GM12878 (cell line): ENCODE data around the gene IL17RA. TPM values are rescaled to one million over a fixed set of nuclear protein-coding genes. Genes with fewer than 3 reads are reported as not detected.
A peak's percentile ranks its signal among the peaks of the same experiment; 100 is the strongest.

Experiments
- ATF2 ChIP-seq: IDR thresholded peaks from 2 replicates; pipeline ENCODE4 v1.6.1; 2012; ENCODE audit warnings: low read length, inconsistent platforms
- ATF7 ChIP-seq: fragments of 450-650 bp; IDR thresholded peaks from 2 replicates; pipeline ENCODE4 v1.6.1; 2016; ENCODE audit warnings: low read depth, mild to moderate bottlenecking
- CBFB ChIP-seq: IDR thresholded peaks from 2 replicates; pipeline ENCODE4 v1.6.1; 2016; ENCODE audit warnings: antibody characterized with exemption, low read depth
- CEBPB ChIP-seq, 2 experiments: fragments of 150-350 bp in 1 of 2; IDR thresholded peaks; 2 replicates each; pipeline ENCODE4 v1.6.1; 2012 to 2014; ENCODE audit warnings: low read depth in 2 of 2, low read length in 2 of 2, borderline replicate concordance in 1 of 2, inconsistent platforms in 1 of 2
- CREM ChIP-seq: IDR thresholded peaks from 2 replicates; pipeline ENCODE4 v1.6.1; 2014; ENCODE audit warnings: antibody characterized with exemption, low read depth
- GATAD2B ChIP-seq: fragments of 450-650 bp; conservative IDR thresholded peaks from 2 replicates; pipeline ENCODE4 v1.6.1; 2017; ENCODE audit warnings: low read depth, mild to moderate bottlenecking, moderate library complexity
- HCFC1 ChIP-seq: fragments of 150-350 bp; IDR thresholded peaks from 2 replicates; pipeline ENCODE4 v1.6.1; 2014; ENCODE audit warnings: low read length
- IKZF1 ChIP-seq: fragments of 450-650 bp; conservative IDR thresholded peaks from 2 replicates; pipeline ENCODE4 v1.6.1; 2017; ENCODE audit warnings: antibody characterized with exemption, mild to moderate bottlenecking
- IKZF2 ChIP-seq, 2 experiments: fragments of 450-650 bp; IDR thresholded peaks; 2 replicates each; pipeline ENCODE4 v1.6.1; 2017; ENCODE audit warnings: mild to moderate bottlenecking in 2 of 2, moderate library complexity in 2 of 2
- IRF4 ChIP-seq: IDR thresholded peaks from 2 replicates; pipeline ENCODE4 v1.6.1; 2011; ENCODE audit warnings: low read depth, low read length
- JUNB ChIP-seq: IDR thresholded peaks from 2 replicates; pipeline ENCODE4 v1.6.1; 2016; ENCODE audit warnings: antibody characterized with exemption, mild to moderate bottlenecking
- MEF2A ChIP-seq: IDR thresholded peaks from 2 replicates; pipeline ENCODE4 v1.6.1; 2011; ENCODE audit warnings: low read depth, mild to moderate bottlenecking, low read length, moderate library complexity; ENCODE audit not compliant: insufficient read depth
- MTA2 ChIP-seq: fragments of 450-650 bp; IDR thresholded peaks from 2 replicates; pipeline ENCODE4 v1.6.1; 2016; ENCODE audit warnings: low read depth, mild to moderate bottlenecking, moderate library complexity
- MTA3 ChIP-seq: IDR thresholded peaks from 2 replicates; pipeline ENCODE4 v1.6.1; 2012; ENCODE audit warnings: low read length, inconsistent platforms, borderline replicate concordance
- MXI1 ChIP-seq: fragments of 150-350 bp; IDR thresholded peaks from 2 replicates; pipeline ENCODE4 v1.6.1; 2011; ENCODE audit warnings: low read depth, mild to moderate bottlenecking, inconsistent platforms, low read length, improper control_type of control experiment
- MYB ChIP-seq: fragments of 150-350 bp; IDR thresholded peaks from 2 replicates; pipeline ENCODE4 v1.6.1; 2014; ENCODE audit warnings: mild to moderate bottlenecking, low read depth, low read length, borderline replicate concordance
- NBN ChIP-seq: fragments of 450-650 bp; IDR thresholded peaks from 2 replicates; pipeline ENCODE4 v1.6.1; 2016
- PKNOX1 ChIP-seq: fragments of 450-650 bp; IDR thresholded peaks from 2 replicates; pipeline ENCODE4 v1.6.1; 2016; ENCODE audit warnings: mild to moderate bottlenecking
- POLR2AphosphoS5 ChIP-seq: IDR thresholded peaks from 2 replicates; pipeline ENCODE4 v1.6.1; 2011; ENCODE audit warnings: mild to moderate bottlenecking, low read length, inconsistent platforms
- RELB ChIP-seq: fragments of 450-650 bp; IDR thresholded peaks from 2 replicates; pipeline ENCODE4 v1.6.1; 2017; ENCODE audit warnings: low read depth, mild to moderate bottlenecking, moderate library complexity
- RUNX3 ChIP-seq: IDR thresholded peaks from 2 replicates; pipeline ENCODE4 v1.6.1; 2012; ENCODE audit warnings: low read length, inconsistent platforms
- SMAD5 ChIP-seq: IDR thresholded peaks from 2 replicates; pipeline ENCODE4 v1.6.1; 2016; ENCODE audit warnings: antibody characterized with exemption, low read depth
- TCF12 ChIP-seq: IDR thresholded peaks from 2 replicates; pipeline ENCODE4 v1.6.1; 2011; ENCODE audit warnings: low read depth, mild to moderate bottlenecking, low read length
- TCF3 ChIP-seq: IDR thresholded peaks from 2 replicates; pipeline ENCODE4 v1.6.1; 2012; ENCODE audit warnings: low read depth, mild to moderate bottlenecking, low read length, borderline replicate concordance; ENCODE audit not compliant: insufficient read depth
- YY1 ChIP-seq: IDR thresholded peaks from 2 replicates; pipeline ENCODE4 v1.6.1; 2011; ENCODE audit warnings: low read depth, mild to moderate bottlenecking, low read length
- ZBTB11 ChIP-seq: fragments of 450-650 bp; formaldehyde crosslinking; IDR thresholded peaks from 2 replicates; pipeline ENCODE4 v1.5.0; 2022; ENCODE audit warnings: mild to moderate bottlenecking, missing genetic modification characterization
- polyA plus RNA-seq, 11 experiments: library from polyadenylated mRNA; depleted of rRNA in 4 of 11; unstranded in 6 of 11; stranded (reverse) in 5 of 11; fragments of >200 nt; fragmentation: Nextera tagmentation in 4 of 11; fragmentation: Illumina TruSeq in 1 of 11; extraction: Ambion mirVana in 4 of 11; extraction: Trizol in 1 of 11; gene quantifications; 1 replicate in 1 of 11; 2 replicates in 10 of 11; pipeline versions ENCODE4 v1.2.1 to v1.2.3, GENCODE V29; 2011 to 2016; ENCODE audit warnings: inconsistent platforms in 2 of 11, missing spikeins in 2 of 11, low read depth in 1 of 11
- total RNA-seq, 4 experiments: library from RNA; depleted of rRNA in 3 of 4; stranded (reverse); fragments of >200 nt in 3 of 4; fragmentation: Illumina TruSeq in 1 of 4; extraction: Trizol in 1 of 4; gene quantifications; 2 replicates each; pipeline versions ENCODE4 v1.2.1 to v1.2.3, GENCODE V29; 2013 to 2021

The IL17RA gene
- total and polyA plus RNA-seq, 10 of the 15 experiments (the other 5 are each of a cell fraction or from before 2014, with no cell fraction given): 0.71 to 10.2 (median 4.2) TPM

- TF ChIP-seq HCFC1: no peak
- no peak for TF ChIP-seq MEF2A
- TF ChIP-seq RELB: no peak; the same call in 1 of the 2 replicates
- TF ChIP-seq JUNB: peak; percentile 23; the same call in 1 of the 2 replicates
- TF ChIP-seq ATF2: 0 out of 2 replicates have a peak, but pooled peaks have one; percentile 57
- no peak for TF ChIP-seq CEBPB (IDR thresholded peaks at IDR 0.05; ENCODE audit: borderline replicate concordance in 1 of 2, low read depth in 2 of 2, low read length in 2 of 2)
- peak; percentile 96 for TF ChIP-seq CBFB
- TF ChIP-seq IKZF2 (IDR thresholded peaks at IDR 0.05): peak; percentile 80 to 81
- TF ChIP-seq MTA3: 0 out of 2 replicates have a peak, but pooled peaks have one; percentile 38
- TF ChIP-seq TCF12: peak; percentile 85
- TF ChIP-seq IKZF1: peak; percentile 87
- TF ChIP-seq RUNX3: peak; percentile 99
- TF ChIP-seq POLR2AphosphoS5: no peak; the same call in 1 of the 2 replicates
- TF ChIP-seq CREM: 0 out of 2 replicates have a peak, but pooled peaks have one; percentile 32
- no peak for TF ChIP-seq ZBTB11 (CRISPR knock-in tag)
- 0 out of 2 replicates have a peak, but pooled peaks have one; percentile 24 for TF ChIP-seq IRF4
- TF ChIP-seq YY1: no peak
- peak; percentile 50; the same call in 1 of the 2 replicates for TF ChIP-seq ATF7
- peak; percentile 83; the same call in 1 of the 2 replicates for TF ChIP-seq TCF3
- TF ChIP-seq MXI1: no peak
- peak; percentile 29; the same call in 1 of the 2 replicates for TF ChIP-seq PKNOX1
- no peak for TF ChIP-seq SMAD5
- no peak for TF ChIP-seq GATAD2B
- peak; percentile 42; the same call in 1 of the 2 replicates for TF ChIP-seq NBN
- TF ChIP-seq MTA2: peak; percentile 69
- TF ChIP-seq MYB: no peak
Observed at GRCh38 chr22:17087498-17088131, 2.8 kb downstream of the IL17RA start (continued).
